Keratinocyte (primary cell): ENCODE results near the gene TUFM. TPM values are rescaled to one million over a fixed set of nuclear protein-coding genes. Genes with fewer than 3 reads are reported as not detected.

Experiments
- DNase-seq: peaks from one replicate; pipeline ENCODE4 v3.0.0-alpha.2; 2011; ENCODE audit warnings: low read depth, missing footprints, low spot score
- FAIRE-seq: peaks from 2 replicates; lab custom pipeline; 2011; peaks lifted over from hg19 to GRCh38; lab: Jason Lieb, UNC
- H2AFZ ChIP-seq: 2 replicates; pipeline ENCODE4 v1.6.0; 2012; ENCODE audit warnings: low read length, control low read depth, inconsistent platforms; ENCODE audit not compliant: control insufficient read depth
- H3K27ac ChIP-seq: 2 replicates; pipeline ENCODE4 v1.5.1; 2011; ENCODE audit warnings: low read length; ENCODE audit not compliant: control insufficient read depth, insufficient read depth
- H3K27me3 ChIP-seq: 3 replicates; pipeline ENCODE4 v1.6.0; 2011; ENCODE audit warnings: low read length; ENCODE audit not compliant: control insufficient read depth, insufficient read depth; ENCODE audit errors: extremely low read depth
- H3K36me3 ChIP-seq, 2 experiments: 2 replicates in 1 of 2; 3 replicates in 1 of 2; pipeline ENCODE4 v1.5.1; 2011; ENCODE audit warnings: low read length in 2 of 2, mild to moderate bottlenecking in 1 of 2; ENCODE audit not compliant: control insufficient read depth in 2 of 2, insufficient read depth in 2 of 2; ENCODE audit errors: extremely low read depth in 1 of 2
- H3K4me1 ChIP-seq: 3 replicates; pipeline ENCODE4 v1.5.1; 2011; ENCODE audit warnings: low read length; ENCODE audit not compliant: control insufficient read depth, insufficient read depth; ENCODE audit errors: extremely low read depth
- H3K4me2 ChIP-seq: 3 replicates; pipeline ENCODE4 v1.6.0; 2011; ENCODE audit warnings: low read depth, low read length; ENCODE audit not compliant: control insufficient read depth, insufficient read depth; ENCODE audit errors: extremely low read depth
- H3K4me3 ChIP-seq, 3 experiments: fragments of 200-600 bp in 1 of 3; sonication (generic) in 1 of 3; 2 replicates in 2 of 3; 3 replicates in 1 of 3; pipeline ENCODE4 v1.5.1; 2011 to 2016; ENCODE audit warnings: low read length in 3 of 3, mild to moderate bottlenecking in 3 of 3, control low read depth in 2 of 3, inconsistent platforms in 1 of 3, low read depth in 1 of 3, mixed read lengths in 1 of 3, mixed run types in 1 of 3, moderate library complexity in 1 of 3; ENCODE audit not compliant: control insufficient read depth in 2 of 3, insufficient read depth in 2 of 3; ENCODE audit errors: extremely low read depth in 1 of 3
- H3K79me2 ChIP-seq: 2 replicates; pipeline ENCODE4 v1.6.0; 2012; ENCODE audit warnings: low read length; ENCODE audit not compliant: control insufficient read depth, insufficient read depth
- H3K9ac ChIP-seq: 3 replicates; pipeline ENCODE4 v1.6.0; 2011; ENCODE audit warnings: low read length; ENCODE audit not compliant: control insufficient read depth, insufficient read depth; ENCODE audit errors: extremely low read depth
- H3K9me1 ChIP-seq: 3 replicates; pipeline ENCODE4 v1.6.0; 2011; ENCODE audit warnings: low read length; ENCODE audit not compliant: control insufficient read depth, insufficient read depth; ENCODE audit errors: extremely low read depth
- H3K9me3 ChIP-seq: 2 replicates; pipeline ENCODE4 v1.5.1; 2012; ENCODE audit warnings: low read depth, low read length; ENCODE audit not compliant: control insufficient read depth
- H4K20me1 ChIP-seq: 3 replicates; pipeline ENCODE4 v1.6.0; 2011; ENCODE audit warnings: low read length; ENCODE audit not compliant: control insufficient read depth, insufficient read depth; ENCODE audit errors: extremely low read depth
- CTCF ChIP-seq, 3 experiments: IDR thresholded peaks in 1 of 3; conservative IDR thresholded peaks in 1 of 3; optimal IDR thresholded peaks in 1 of 3; 2 replicates in 2 of 3; 3 replicates in 1 of 3; pipeline versions ENCODE3 to v1.5.1; 2011; ENCODE audit warnings: low read length in 3 of 3, mild to moderate bottlenecking in 3 of 3, moderate library complexity in 2 of 3, control low read depth in 1 of 3, inconsistent platforms in 1 of 3; ENCODE audit not compliant: insufficient read depth in 2 of 3; ENCODE audit errors: extremely low read depth in 1 of 3
- EZH2 ChIP-seq: IDR thresholded peaks from one replicate; pipeline ENCODE4 v1.6.1; 2012; ENCODE audit warnings: inconsistent platforms, mild to moderate bottlenecking, low read length, moderate library complexity
- dilution Hi-C: fragments of 300-500 bp; cut with MboI; formaldehyde crosslinking; loops from one replicate; pipeline ENCODE4 v1.7.0; 2020; ENCODE audit warnings: low sequenced_read_pairs; ENCODE audit not compliant: extremely low pct_ligation_motif_present
- polyA plus RNA-seq, 5 experiments: library from polyadenylated mRNA; depleted of rRNA in 3 of 5; stranded (reverse) in 3 of 5; stranded (forward) in 1 of 5; unstranded in 1 of 5; fragments of >200 nt; gene quantifications; 1 replicate in 1 of 5; 2 replicates in 3 of 5; 3 replicates in 1 of 5; pipeline versions ENCODE4 v1.2.1 to v1.2.3, GENCODE V29; 2011 to 2012; ENCODE audit warnings: missing spikeins in 2 of 5, low read depth in 1 of 5, low replicate concordance in 1 of 5

The TUFM gene
- polyA plus RNA-seq, 1 donor (not counting 4 experiments of a cell fraction or from before 2014, with no cell fraction given): 134 TPM

DNA sequence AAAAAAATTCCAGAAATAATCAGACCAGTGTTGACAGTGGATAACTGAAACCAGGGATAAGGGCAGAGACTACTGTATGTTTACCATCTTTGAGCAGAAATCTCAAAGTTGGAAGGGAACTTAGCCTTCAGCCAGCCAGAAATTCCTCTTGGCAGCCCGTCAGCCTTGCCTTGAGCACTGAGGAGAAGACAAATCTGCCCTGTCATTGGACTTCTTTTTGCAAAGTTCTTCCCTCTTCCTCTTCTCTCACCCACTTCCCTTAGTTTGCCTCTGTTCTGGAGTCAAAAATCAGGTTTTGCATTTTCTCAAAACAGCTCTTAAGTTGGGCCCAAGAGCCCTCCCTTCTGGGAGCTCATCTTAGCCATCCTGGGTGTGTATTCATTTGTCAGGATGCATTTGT is 6.2 kb downstream of the TUFM start:
- dilution Hi-C loops: no loop called here

GRCh38 chr16:28839004-28839639 is 7.0 kb downstream of the TUFM start:
- dilution Hi-C loops: no loop called here
- Histone ChIP-seq H4K20me1 (no peaks in the 10 kb centered on the region), H3K4me2 (no peak overlapping the region), H3K27ac (no peak overlapping the region), H3K9me1 (no peaks in the 10 kb centered on the region), H3K4me3 (no peak overlapping the region), H3K36me3 (peaks cover 42 to 43% of the 10 kb centered on the region in 2 experiments), H3K79me2 (peaks cover 5% of the 10 kb centered on the region), H3K9ac (no peak overlapping the region), H2AFZ (no peak overlapping the region), H3K9me3 (no peaks in the 10 kb centered on the region), H3K27me3 (no peaks in the 10 kb centered on the region), H3K4me1 (no peaks in the 10 kb centered on the region)
- DNase-seq (no peak), FAIRE-seq (no peak)
- TF ChIP-seq EZH2 (no peak), CTCF (optimal IDR thresholded peaks at IDR 0.05 in 1 of 3, IDR thresholded peaks at IDR 0.05 in 1 of 3, conservative IDR thresholded peaks at IDR 0.05 in 1 of 3; ENCODE audit: extremely low read depth in 1 of 3, insufficient read depth in 2 of 3, low read length in 3 of 3) (no peak)

More for the DNA sequence above, 6.2 kb downstream of the TUFM start:
- Histone ChIP-seq H3K9ac (no peak overlapping the region), H3K4me1 (peaks cover 4% of the 10 kb centered on the region), H3K36me3 (peaks cover 42 to 46% of the 10 kb centered on the region in 2 experiments), H3K27me3 (no peaks in the 10 kb centered on the region), H3K79me2 (peaks cover 13% of the 10 kb centered on the region), H3K4me3 (no peak overlapping the region), H2AFZ (no peak overlapping the region), H4K20me1 (peaks cover 6% of the 10 kb centered on the region), H3K9me3 (no peaks in the 10 kb centered on the region), H3K9me1 (no peaks in the 10 kb centered on the region), H3K27ac (no peak overlapping the region), H3K4me2 (no peak overlapping the region)
- DNase-seq: no peak
- no peak for FAIRE-seq
- TF ChIP-seq CTCF (optimal IDR thresholded peaks at IDR 0.05 in 1 of 3, IDR thresholded peaks at IDR 0.05 in 1 of 3, conservative IDR thresholded peaks at IDR 0.05 in 1 of 3; ENCODE audit: extremely low read depth in 1 of 3, insufficient read depth in 2 of 3, low read length in 3 of 3) (no peak), EZH2 (no peak)
